ENCODE data around the gene TRANK1.
"Not testable (repeated sequence)": the region's sequence is repeated elsewhere in the genome, so short reads cannot be mapped to it uniquely, and the experiment has no call there.

The TRANK1 gene

DNA sequence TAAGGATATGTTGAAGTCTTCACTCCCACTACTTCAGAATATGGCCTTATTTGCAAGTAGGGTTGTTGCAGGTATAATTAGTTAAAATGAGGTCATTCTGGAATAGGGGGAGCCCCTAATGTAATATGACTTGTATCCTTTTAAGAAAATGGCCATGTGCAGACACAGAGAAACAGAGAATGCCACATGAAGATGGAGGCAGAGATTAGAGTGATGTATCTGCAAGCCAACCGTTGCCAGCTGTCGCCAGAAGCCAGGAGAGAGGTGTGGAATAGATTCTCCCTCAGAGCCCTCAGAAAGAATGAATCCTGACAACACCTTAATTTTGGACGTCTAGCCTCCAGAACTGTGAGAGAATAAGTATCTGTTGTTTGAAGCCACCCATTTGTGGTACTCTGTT is 11.3 kb upstream of the TRANK1 start:
- DNase-seq, result no peak

DNA sequence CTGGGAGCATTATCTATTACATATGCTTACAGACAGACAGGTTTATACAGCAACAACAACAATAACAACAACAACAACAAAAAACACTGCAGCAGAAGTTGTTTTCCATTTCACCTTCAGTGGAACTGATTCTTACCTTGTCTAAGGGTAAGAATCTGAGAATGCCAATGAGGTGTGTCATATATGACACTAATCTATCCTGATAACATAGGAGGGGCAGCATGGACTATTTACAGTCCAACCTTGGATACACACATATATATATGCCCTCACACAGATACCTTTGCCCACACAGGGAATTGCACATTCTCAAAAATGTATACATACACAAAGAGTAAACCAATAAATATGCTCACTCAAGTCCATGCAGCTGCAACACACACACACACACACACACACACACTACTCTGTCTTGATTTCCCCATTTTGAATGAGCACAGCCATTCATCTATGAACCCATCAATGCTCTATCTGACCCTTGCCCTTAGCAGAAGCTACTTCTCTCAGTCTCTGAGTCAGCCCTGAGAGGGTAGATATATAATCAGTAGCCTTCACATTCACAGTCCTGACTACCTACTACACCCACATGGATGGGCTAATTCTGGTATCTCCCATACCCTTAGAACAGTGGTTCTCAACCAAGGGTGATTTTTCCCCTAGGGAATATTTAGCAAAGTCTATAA is 9.7 kb upstream of the TRANK1 start:
- DNase-seq, result no peak

DNA sequence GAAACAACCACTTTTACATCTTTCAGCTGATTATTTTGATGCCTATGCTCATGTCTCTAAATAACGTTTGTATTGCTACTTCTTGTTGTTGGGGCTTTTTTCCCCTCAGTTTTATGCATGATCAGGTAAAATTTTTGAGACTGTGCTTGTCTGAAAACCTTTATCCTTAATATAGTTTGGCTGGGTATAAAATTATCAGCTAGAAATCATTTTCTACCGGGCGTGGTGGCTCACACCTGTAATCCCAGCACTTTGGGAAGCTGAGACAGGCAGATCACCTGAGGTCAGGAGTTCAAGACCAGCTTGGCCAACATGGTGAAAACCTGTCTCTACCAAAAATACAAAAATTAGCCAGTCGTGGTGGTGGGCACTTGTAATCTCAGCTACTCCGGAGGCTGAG is 3.0 kb upstream of the TRANK1 start:
- DNase-seq, result not testable (repeated sequence)

DNA sequence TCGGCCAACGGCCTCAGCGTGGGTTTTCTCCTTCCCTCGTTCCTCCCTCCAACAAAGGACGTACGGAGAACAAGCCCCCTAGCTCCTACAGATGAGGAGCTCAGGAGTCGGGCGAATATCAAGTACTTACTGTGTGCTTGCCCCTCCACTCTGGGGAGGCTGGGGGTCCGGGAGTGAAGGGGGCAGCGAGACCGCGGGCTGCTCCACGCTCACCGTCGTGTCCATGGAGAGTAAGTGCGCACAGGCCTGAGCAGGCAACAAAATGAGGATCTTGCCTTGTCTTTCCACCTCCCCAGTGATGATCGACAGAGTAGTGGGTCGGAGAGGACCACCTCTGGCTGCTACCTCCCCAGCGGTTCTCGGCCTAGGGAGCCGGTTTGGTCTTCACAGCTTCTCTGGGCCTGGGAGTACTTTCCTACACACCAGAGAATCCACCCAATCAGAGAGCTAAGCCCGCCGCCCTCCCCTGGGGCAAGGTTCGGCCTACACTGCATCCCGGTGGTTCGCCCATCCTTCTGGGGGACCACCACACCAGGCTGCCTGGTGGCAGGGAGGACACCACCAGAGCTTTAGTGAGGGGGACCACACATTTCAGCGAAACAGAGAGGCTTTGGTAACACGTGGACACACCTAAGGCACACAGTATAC is 603 bp upstream of the TRANK1 start:
- no peak for DNase-seq

DNA sequence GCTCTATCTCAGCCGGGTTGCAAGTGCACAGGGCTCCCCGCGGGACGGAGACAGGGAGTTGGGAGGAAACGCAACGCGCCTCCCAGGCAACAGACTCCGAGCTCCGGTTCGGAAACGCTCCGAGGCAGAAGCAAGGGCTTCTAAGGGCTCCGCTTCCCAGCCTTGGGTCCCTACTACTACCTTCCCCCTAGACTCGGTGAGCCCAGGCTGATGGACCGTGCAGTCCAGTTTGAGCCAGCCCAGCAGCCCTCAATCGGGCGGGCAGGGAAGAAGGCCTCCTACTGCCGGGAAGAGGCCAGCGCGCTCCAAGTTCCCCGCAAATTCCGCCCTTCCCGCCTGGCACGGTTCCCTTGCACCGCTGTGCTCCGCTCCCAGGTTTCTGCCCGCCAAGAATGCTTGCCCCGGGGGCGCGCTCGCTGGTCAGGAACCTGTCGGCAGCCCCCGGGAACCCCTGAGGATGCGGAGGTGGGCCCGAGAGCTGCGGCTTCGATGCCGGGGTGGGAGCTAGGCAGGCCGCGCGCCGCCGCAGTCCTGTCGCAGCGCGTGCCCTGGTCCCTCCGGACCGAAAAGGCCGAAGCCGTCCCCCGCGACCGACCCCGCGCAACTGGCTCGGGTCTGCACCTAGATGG is 728 bp downstream of the TRANK1 start:
- peak; percentile 42 for DNase-seq

DNA sequence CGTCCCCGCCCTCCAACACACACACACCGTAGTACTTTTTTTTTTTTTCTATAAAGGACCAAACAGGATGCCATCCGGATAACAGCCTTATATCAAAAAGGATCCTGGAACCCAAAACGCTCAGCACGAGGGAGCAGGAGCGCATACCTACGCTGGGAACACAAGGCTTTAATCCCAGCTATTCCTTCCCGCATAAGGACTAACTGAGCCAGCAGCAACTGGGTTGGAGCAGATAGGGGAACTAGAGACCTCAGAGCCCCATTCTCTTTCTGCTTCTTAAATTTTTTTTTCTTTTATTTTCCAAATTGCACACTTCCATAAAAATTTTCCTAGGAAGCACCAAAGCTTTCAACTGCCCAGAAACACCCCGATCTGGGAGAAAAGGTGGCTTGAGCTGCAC is 1.3 kb downstream of the TRANK1 start:
- DNase-seq, result no peak

DNA sequence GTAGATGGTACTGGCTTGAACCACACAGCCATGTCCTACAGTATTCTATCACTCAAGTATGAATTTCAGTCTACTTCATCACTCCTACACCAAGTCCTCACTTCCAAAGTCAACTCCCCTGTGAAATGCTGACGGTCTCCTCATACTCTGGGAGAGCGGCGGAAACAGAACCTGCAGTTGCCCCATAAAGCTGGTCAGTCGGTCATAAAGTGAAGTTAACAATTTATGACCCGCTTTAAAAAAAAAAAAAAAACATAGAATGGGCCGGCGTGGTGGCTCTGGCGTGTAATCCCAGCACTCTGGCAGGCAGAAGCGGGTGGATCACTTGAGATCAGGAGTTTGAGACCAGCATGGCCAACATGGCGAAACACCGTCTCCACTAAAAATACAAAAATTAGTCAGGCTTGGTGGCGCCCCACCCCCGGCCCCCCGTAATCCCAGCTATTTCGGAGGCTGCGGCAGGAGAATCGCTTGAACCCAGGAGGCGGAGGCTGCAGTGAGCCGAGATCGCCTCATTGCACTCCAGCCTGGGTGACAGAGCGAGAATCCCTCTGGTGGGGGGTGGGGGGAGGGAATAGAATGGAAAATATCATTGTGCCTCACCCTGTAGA is 2.1 kb downstream of the TRANK1 start:
- DNase-seq, result no peak

DNA sequence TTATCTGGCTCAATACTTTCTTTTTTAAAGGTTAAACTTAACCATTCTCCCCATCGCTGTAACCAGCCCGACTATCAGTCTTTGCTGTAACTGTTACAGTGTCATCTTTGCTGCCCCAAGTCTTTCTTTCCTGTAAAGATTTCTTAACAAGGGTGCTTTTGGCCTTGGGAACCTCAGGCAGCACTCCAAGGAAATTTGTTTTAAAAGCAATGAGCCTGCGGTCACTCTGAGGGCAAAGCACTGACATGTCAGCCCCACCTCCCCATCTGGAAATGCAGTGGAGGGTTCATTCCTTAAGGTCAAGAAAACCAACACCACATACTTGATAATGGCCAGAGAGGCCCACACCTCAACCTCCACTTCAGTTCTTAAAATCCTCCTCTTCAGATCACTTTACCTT is 3.2 kb downstream of the TRANK1 start:
- DNase-seq, result no peak

DNA sequence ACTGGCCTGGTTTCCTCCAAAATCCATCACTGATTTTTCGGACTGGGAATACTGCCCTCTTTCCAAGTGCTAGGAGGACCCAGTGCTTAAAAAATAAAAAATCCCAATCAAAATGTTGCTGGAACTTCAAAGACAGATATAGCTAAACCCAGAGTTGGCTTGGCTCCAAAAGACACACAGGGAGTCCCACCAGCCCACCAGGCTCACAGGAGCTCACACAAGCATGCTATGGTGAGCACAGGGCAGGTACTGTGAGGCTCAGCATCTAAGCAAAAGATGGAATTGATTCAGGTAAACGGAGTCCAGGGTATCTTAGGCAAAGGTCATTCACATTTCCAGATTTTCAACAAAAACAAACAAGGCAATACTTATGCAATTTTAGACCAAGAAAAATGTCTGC is 3.7 kb downstream of the TRANK1 start:
- DNase-seq, result no peak

DNA sequence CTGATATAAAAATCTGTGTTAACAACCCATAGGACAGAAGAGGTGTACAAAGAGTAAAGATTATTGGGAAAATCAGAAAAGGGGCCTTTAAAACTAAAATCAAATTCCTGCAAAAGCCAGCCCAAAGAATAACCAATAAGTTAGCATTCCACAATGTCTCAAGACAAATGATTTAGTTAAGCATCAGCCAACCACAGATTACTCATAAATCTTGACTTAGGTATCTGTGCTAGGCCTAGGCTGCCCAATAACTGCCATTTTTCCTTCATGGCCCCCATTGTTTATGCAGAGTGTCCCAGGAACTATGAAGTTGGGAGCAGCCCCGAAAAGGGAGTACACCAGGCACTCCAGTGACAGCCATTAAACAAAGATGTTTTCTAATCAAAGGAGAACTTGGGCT is 7.4 kb downstream of the TRANK1 start:
- no peak for DNase-seq

DNA sequence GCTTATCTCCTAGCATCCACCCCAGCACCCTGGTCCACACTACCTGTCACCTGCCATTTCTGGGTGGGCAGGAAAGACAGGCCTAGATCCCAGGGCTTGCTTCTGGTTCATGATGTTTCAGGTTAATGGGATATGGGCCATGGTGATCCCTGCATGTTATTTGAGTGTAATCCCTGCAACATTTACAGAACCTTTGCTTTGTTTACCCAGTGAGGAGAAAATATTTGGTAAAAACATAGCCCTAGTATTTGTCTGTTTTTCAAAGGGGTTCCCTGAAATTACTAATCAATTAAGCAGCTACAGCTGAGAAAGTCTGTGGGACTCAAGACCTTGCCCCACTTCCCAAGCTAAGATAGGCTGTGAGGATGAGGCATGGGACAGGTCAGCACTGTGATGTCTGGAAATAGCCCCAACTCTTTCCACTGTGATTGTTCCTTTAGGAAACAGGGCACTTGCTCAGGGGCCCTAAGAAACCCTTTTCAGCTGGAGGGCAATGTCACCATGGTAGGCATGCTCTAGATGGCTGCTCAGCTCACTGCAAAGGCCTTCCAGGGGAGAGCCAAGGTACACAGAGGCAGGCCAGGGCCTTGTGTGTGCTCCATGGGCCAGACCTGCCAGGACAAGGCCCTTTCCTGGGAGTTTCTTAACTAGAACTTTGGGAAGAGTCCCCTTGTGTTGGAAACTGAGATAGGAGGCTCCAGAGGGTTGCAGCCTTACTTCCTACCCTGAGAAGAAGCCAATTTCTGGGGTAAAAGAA is 11.1 kb downstream of the TRANK1 start:
- DNase-seq, result no peak

DNA sequence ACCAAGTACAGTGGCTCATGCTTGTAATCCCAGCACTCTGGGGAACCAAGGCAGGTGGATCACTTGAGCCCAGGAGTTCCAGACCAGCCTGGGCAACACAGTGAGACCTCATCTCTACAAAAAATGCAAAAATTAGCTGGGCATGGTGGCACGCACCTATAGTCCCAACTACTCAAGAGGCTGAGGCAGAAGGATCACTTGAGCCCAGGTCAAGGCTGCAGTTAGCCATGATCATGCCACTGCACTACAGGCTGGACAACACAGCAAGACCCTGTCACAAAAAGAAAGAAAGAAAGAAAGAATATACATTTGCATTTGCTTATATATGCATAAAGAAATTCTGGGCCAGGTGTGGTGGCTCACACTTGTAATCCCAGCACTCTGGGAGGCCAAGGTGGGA is 13.4 kb downstream of the TRANK1 start:
- not testable (repeated sequence) for DNase-seq

DNA sequence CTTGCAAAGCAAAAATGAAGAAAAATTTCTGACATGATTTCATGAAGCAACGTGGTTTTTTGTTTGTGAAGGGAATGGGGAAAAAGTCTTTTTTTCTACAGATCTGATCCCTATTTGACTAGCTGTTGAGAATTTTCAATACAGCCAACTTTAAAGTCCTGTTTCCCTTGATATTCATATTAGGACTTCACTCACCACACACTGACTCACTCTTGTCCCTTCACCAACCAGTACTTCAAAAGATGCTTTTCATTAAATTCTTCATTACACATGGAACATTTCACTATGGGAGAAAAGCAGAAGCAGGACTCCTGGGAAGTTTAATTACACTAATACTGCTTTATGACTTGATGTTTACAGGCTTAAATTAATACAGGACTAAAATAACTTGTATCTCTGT is 16.6 kb downstream of the TRANK1 start:
- DNase-seq, result no peak

DNA sequence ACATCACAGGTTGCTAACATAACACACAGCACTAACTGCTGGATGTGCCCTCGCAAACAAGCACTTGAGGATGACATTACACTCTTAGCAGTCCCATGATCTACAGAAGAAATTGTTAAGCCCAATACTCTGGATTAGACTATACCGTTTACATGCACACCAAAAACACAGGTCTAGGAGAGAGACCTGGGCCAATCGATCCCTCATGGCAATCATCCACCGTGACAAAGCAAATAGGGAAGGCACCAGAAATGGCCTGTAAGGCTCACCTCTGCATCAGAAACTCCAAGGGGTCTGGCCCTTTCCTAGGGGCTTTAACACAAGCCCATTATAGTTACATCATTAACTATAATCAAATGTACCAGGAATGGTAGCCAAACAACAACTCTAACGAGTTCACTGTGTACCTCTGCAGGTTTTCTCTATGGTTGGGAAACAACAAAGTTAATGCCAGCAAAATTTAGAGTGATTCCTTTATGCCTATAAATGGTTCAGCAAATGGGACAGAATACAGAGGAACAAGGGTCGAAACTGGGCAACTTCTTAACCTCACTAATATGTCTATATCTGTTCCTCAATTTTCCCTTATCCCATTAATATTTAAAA is 18.5 kb downstream of the TRANK1 start:
- no peak for DNase-seq

DNA sequence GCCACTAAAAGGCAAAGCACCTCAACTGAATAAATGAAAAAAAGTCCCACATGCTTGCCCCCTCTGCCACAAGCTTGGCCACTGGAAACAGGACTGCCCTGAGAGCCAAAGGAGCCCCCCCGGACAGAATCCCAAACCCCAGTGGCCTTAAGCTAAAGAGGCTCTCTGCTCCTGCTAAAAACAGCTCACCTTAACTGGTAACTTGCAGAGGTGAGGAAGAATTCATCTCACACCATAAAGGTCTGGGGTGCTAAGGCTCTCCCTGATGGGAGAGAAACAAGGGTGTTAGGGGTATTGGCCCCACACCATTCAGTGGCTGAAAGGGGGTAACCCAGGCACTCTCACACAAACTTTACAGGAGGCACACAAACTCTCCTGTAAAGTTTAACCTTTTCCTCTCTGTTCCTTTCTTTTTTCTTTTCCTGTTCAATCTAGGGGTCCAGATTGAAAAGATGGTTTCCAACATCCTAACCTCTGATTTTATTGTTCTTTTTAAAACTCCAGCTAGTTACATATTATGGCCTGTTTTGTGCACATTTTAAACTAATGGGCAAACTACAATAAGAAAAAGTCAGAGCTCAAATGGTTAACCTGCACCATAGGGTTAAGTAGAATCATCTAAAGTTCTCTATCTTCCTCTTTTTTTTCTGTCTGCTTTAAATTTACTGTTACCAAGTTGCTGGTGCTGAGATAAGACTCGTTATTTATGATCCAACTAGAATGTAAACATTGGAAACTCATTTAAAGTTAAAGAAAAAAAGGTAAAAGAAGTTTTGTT is 19.9 kb downstream of the TRANK1 start:
- no peak for DNase-seq

DNA sequence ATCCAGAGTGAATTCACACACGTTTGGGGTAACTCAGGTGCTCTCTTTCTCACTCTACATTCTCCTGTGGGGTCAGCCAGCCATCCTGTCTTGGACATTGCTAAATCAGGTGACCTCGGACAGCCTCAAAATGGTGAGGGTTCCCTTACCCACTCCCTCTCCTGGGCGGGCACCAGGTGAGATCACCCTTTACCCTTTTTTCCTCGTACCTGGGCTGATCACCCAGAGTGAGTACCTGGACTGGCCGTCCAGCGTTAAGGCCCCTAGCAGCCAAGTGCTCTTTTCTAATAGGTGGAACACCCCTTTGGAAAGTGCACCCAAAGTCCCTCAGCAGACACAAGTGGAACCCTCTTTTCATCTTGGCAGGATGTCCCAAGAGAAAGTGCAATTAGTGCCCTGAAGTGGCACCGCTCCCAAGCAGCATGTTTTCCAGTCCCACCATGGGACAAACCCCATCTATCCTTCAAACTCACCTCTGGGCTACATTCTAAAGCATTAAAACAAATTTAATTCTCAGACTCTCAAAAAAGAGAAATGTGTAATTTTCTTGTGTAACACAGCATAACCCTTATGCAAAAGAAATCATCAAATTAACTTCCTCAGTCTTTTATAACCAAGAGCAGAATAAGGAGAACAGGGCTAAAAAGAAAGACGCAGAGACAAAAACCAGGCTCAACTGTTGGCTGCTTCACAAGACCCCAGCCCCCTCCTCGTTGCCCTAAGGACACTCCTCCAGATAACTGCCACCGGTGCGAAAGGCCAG is 20.7 kb downstream of the TRANK1 start:
- DNase-seq, result no peak

DNA sequence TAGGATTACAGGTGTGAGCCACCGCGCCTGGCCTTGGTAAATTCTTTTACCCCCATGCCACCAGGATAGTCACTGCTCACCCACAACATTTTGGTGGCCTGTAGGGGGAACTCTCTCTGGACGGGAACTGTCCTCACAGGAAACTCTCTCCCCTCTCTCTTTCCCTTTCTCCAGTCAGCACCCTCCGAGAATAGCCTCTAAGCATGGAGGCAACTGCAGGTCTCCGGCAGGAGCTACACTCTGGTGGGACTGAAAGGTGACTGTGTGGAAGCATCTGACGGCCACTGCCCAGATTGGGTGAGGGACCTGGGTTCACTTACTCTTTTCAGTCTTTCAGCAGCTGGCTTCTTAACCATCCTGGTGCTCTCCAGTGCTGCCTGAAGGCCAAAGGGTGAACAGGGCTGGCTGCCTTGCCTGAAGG is 21.3 kb downstream of the TRANK1 start:
- no peak for DNase-seq

DNA sequence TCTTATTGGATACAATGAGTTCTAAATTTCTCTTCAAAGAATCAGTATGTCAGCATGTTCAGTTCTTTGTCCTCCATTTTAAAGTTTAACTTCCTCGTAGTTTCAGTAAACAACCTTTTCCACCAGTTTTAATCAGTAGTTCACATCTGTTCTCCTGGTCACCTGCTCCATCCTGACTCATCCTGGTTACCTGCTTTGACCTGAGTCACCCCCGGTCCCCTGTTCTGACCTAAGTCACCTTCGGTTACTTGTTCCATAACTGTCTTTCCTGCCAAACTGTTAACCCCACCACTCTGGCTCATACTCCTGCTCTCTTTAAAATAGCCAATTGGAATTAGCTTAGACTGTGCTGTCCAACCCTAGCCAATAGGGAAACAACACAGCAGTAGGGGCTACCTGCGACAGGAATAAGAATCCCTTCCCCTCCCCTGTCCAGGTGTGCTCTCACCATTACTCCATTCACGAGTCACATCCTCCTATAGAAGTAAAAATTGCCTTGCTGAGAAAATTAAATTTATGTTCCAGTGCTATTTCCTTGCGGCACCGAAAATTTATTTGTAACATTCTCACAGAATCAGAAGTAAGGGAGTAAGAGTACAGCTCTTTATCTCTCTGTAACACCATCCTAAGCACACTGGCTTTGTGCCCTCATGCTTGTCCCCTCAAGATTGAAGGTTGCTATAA is 23.8 kb downstream of the TRANK1 start:
- DNase-seq, result no peak

DNA sequence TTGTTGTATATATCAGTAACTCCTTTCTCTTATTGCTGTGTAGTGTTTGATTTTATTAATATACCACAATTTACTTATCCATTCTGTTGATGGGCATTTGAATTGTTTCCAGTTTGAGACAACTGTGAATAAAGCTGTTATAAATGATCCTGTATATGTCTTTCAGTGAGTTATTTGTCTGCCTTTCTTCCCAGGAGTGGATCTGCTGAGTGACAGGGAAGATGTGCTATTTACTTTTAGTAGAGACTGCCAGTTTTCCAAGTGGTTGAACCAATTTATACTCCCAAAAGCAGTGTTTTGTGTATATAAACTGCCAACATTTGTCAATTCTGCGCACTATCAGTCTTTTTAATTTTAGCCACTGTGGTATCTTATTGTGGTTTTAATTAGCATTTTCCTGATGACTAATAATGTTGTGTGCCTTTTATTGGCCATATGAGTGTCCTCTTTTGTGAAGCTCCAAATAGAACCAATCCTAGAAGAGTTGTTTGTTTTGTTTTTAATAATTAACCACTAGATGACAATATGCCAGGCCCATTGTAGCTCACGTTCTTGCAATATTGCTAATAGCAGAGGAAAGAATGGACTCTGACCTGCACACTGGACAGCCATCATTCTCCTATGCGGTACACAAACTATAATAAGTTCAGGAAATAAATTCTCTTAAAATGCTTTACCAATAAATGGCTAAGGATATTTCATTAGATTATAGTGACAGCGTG is 25.3 kb downstream of the TRANK1 start:
- DNase-seq, result no peak

DNA sequence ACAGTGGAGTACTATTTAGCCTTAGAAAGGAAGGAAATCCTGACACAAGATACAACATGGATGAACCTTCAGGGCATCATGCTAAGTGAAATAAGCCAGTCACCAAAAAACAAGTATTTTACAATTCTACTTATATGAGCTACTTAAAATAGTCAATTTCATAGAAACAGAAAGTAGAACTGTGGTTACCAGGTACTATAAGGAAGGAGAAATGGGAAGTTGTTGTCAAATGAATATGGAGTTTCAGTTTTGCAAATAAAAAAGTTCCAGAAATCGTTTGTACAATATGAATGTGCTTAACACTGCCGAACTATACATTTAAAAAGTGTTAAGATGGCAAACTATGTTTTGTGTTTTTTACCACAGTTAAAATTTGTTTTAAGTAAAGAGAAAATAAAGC is 26.8 kb downstream of the TRANK1 start:
- DNase-seq, result no peak

Measured in stimulated activated CD4-positive, alpha-beta T cell treated with anti-CD3 and anti-CD28 coated beads, Interleukin-4, amount 100 ng/mL, for 1 hour (primary cell).